ENCODE measurements around the gene ZNF28.
"Not testable (repeated sequence)": the region's sequence is repeated elsewhere in the genome, so short reads cannot be mapped to it uniquely, and the experiment has no call there.

The ZNF28 gene

DNA sequence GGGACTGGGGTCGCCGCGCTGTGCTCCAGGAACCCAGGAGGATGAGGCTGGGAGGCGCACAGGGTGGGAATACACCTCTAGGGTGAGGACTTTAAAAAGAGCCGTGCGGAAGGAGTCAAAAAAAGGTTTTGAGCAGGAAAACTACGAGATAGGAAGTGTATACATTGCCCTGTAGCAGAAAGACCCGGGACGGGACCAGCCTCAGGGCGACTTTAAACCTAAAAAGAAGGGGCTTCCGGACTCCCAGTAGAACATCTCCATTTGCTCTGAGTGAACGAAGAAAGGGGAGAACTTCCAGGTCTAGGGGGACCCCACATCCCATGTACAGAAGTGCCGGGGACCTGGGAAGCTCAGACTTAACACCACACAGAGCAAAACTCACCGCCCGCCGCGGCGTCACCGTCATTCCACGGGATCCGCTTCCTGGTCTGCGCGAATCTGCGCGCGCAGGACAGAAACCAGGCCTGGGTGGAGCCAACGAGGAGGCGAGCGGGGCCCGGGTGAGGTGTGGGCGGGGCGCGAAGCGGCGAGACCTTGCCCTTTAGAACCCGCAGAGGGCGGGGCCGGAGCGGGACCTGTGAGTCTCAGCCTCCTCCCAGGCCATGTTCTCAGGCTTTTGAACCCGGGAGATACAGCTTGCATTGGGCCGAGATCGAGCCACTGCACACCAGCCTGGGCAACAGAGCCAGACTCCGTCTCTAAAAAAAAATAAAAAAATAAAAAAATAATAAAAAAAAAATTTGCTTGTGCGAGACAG, at the start of gene ZNF28:
Gene ZNF28 (minus strand): TSS at position 430 of the 757 bp plus-strand sequence. CDS start 3,675 bp downstream, outside the sequence.
- POLR2A ChIA-PET; DNase-seq (ENCODE audit: extremely low spot score): not testable (repeated sequence)

DNA sequence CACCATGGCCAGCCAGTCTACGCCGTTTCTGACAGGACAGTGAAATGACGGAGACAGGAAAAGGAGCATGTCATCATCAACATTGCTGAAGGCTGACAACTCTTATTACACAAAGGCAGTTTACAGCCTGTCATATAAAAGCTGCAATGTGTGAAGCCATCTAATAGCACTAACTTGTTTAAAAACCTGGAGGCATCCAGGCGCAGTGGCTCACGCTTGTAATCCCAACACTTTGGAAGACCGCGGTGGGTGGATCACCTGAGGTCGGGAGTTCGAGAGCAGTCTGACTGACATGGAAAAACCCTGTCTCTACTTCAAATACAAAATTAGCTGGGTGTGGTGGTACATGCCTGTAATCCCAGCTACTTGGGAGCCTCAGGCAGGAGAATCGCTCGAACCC, 46.6 kb upstream of the ZNF28 start:
- DNase-seq (ENCODE audit: extremely low spot score); CTCF ChIA-PET; POLR2A ChIA-PET: not testable (repeated sequence)

More for the DNA sequence above, at the start of gene ZNF28:
- CTCF ChIA-PET = not testable (repeated sequence)

DNA sequence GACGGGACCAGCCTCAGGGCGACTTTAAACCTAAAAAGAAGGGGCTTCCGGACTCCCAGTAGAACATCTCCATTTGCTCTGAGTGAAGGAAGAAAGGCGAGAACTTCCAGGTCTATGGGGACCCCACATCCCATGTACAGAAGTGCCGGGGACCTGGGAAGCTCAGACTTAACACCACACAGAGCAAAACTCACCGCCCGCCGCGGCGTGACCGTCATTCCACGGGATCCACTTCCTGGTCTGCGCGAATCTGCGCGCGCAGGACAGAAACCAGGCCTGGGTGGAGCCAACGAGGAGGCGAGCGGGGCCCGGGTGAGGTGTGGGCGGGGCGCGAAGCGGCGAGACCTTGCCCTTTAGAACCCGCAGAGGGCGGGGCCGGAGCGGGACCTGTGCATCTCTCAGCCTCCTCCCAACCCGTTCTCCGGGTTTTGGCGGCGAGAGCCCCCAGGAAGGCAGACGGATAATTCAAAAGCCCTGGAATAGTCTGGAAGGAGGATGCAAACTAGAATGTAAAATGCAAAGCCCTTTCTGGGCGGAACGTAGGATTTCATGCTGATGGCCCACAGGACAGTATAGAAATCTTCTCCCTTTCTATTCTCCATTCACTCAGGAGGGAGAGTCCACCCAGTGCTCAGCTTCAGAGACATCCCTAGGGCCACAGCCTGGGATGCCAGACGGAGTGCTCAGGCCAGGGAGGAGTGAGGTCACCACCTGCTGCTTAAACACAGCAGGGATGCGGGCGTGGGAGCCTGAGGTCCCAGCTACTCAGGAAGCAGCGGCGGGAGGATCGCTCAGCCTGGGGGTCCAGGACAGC, 36.2 kb upstream of the ZNF28 start, which contains the start of gene ZNF468:
Gene ZNF468 (minus strand): TSS at position 242 of the 814 bp plus-strand sequence. CDS start 3,347 bp downstream, outside the sequence.
- peak; percentile 29 for DNase-seq (ENCODE audit: extremely low spot score)
- CTCF ChIA-PET, POLR2A ChIA-PET: not testable (repeated sequence)

DNA sequence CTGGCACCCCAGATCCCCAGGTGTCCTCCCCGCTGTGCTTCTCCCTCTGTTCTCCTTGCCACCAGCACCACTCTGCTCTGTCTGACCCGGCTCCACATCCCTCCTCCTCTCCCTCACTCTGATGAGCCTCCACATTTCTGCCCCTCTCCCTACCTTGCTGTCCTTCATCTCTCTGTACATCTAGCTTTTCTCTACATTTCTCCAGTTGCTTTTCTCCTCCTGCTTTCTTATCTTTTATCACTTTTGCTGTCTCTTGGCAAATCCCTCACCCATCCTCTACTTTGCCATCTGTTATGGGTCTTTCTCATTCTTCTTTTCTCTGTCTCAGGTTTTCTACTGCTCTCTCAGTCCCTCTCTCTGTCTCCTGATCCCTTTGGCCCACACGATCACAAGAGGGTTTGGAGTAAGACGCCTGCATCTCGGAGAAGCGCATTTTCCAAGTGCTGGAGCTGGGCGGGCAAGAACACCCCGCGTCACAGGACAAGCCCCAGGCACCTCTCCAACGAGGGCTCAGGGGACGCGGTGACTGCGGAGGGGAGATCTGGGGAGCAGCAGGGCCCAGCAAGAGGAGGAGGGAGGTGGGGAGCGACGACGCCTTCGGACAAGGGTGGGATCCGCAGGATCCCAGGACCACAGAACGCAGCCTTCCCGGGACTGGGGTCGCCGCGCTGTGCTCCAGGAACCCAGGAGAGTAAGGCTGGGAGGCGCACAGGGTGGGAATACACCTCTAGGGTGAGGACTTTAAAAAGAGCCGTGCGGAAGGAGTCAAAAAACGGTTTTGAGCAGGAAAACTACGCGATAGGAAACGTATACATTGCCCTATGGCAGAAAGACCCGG, 35.3 kb upstream of the ZNF28 start:
- POLR2A ChIA-PET; CTCF ChIA-PET; DNase-seq (ENCODE audit: extremely low spot score): not testable (repeated sequence)

DNA sequence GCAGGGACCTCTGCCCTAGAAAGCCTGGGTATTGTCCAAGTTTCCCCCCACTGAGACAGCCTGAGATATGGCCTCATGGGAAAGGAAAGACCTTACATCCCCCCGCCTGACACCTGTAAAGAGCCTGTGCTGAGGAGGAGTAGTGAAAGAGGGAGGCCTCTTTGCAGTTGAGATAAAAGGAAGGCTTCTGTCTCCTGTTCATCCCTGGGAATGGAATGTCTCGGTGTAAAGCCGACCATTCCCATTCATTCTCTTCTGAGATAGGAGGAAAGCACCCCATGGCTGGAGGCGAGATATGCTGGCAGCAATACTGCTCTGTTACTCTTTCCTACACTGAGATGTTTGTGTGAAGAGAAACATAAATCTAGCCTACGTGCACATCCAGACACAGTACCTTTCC, 25.9 kb upstream of the ZNF28 start:
- POLR2A ChIA-PET; CTCF ChIA-PET; DNase-seq (ENCODE audit: extremely low spot score): not testable (repeated sequence)

DNA sequence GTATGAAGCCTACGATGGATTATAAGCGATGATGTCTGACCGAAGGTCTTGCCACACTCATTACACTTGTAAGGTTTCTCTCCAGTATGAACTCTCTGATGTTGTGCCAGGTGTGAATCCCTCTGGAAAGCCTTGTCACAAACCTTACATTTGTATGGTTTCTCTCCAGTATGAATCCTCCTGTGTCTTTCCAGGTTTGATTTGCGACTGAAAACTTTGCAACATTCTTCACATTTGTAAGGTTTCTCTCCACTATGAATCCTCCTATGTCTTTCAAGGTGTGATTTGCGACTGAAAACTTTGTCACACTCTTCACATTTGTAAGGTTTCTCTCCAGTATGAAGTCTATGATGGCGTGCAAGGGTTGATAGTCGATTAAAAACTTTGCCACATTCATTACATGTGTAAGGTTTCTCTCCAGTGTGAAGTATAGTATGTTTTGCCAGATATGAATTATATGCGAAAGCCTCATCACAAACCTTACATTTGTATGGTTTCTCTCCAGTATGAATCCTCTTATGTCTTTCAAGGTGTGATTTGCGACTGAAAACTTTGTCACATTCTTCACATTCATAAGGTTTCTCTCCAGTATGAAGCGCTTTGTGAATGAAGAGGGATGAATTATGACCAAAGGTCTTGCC, 19.5 kb upstream of the ZNF28 start:
- POLR2A ChIA-PET; CTCF ChIA-PET; DNase-seq (ENCODE audit: extremely low spot score): not testable (repeated sequence)

DNA sequence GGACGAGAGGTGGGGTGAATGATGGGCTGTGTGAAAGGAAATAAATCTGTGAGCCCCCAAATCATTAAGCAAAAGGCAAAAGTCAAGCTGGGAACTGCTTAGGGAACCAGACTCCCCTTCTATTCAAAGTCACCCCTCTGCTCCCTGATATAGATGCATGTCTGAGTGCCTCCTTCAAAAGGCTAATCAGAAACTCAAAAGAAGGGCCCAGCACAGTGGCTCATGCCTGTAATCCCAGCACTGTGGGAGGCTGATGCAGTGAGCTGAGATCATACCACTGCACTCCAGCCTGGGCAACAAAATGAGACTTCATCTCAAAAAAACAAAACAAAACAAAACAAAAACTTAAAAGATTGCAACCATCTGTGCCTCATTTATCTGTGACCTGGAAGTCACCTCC, 12.9 kb upstream of the ZNF28 start:
- CTCF ChIA-PET; POLR2A ChIA-PET; DNase-seq (ENCODE audit: extremely low spot score): not testable (repeated sequence)

DNA sequence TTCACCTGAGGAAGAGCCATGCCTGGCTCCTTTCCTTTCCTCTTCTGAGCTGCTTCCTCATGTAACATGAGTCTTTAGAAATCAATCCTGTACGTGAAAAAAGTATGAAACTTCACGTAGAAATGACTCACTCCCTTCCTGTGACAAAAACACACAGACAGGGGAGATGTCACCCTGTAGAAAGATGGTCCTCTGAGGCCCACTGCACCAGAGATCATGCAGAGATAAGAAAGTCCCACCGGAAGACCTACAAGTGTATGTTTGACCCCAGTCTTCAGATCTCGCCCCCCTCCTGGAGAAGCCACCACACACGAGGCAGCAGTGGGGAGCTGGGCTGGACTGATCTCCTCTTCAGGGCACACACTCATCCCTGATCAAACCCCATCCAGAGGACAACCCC, 12.1 kb upstream of the ZNF28 start:
- CTCF ChIA-PET; POLR2A ChIA-PET; DNase-seq (ENCODE audit: extremely low spot score): not testable (repeated sequence)

DNA sequence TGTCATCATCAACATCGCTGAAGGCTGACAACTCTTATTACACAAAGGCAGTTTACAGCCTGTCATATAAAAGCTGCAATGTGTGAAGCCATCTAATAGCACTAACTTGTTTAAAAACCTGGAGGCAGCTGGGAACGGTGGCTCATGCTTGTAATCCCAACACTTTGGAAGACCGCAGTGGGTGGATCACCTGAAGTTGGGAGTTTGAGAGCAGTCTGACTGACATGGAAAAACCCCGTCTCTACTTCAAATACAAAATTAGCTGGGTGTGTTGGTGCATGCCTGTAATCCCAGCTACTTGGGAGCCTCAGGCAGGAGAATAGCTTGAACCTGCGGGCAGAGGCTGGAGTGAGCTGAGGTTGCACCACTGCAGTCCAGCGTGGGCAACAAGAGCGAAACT, 8.4 kb upstream of the ZNF28 start:
- DNase-seq (ENCODE audit: extremely low spot score); CTCF ChIA-PET; POLR2A ChIA-PET: not testable (repeated sequence)

DNA sequence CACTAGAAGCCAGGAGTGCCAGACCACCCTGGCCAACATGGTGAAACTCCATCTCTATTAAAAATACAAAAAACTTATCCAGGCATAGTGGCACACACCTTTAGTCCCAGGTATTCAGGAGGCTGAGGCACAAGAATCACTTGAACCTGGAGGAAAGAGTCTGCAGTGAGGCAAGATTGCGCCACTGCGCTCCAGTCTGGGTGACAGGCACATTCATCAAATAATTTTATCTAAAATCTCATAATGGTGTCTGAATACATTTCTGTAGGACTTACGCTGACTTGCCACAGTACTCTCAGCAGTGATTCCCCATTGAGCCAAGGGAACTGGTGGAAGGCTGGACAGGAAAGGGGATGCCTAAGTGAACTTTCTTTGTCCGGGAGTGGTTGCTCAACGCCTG, 4.3 kb upstream of the ZNF28 start:
- ChIA-PET CTCF (no interaction called here), POLR2A (no interaction called here)
- DNase-seq (ENCODE audit: extremely low spot score) = no peak
- no peak for TF ChIP-seq NFRKB (IDR thresholded peaks at IDR 0.05)
- no peak for TF ChIP-seq CTBP1 (IDR thresholded peaks at IDR 0.05; ENCODE audit: borderline replicate concordance)
- no peak for TF ChIP-seq ZNF384 (IDR thresholded peaks at IDR 0.05)
- no peak for TF ChIP-seq FOXA1 (IDR thresholded peaks at IDR 0.05)
- TF ChIP-seq LEF1 (IDR thresholded peaks at IDR 0.05; ENCODE audit: borderline replicate concordance) = no peak
- no peak for TF ChIP-seq BHLHE40 (IDR thresholded peaks at IDR 0.05; ENCODE audit: borderline replicate concordance)

DNA sequence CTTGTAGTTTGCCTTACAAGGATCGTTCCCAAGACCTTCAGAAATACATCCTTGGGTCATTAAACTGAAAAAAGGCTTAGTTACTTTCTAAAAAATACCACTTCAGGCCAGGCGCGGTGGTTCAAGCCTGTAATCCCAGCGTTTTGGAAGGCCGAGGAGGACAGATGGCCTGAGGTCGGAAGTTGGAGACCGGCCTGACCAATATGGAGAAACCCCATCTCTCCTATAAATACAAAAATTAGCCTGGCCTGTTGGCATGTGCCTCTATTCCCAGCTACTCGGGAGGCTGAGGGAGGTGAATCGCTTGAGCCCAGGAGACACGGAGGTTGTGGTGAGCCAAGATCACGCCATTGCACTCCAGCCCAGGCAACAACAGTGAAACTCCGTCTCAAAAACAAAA, 2.2 kb upstream of the ZNF28 start:
- ChIA-PET CTCF (no interaction called here), POLR2A (no interaction called here)
- TF ChIP-seq, protein P1, sequence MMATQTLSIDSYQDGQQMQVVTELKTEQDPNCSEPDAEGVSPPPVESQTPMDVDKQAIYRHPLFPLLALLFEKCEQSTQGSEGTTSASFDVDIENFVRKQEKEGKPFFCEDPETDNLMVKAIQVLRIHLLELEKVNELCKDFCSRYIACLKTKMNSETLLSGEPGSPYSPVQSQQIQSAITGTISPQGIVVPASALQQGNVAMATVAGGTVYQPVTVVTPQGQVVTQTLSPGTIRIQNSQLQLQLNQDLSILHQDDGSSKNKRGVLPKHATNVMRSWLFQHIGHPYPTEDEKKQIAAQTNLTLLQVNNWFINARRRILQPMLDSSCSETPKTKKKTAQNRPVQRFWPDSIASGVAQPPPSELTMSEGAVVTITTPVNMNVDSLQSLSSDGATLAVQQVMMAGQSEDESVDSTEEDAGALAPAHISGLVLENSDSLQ (IDR thresholded peaks at IDR 0.05) = no peak
- TF ChIP-seq LEF1 (IDR thresholded peaks at IDR 0.05; ENCODE audit: borderline replicate concordance) (no peak), ELF4 (IDR thresholded peaks at IDR 0.05) (no peak), CTBP1 (IDR thresholded peaks at IDR 0.05; ENCODE audit: borderline replicate concordance) (no peak), FOXM1 (IDR thresholded peaks at IDR 0.05; ENCODE audit: borderline replicate concordance) (no peak), TARDBP (IDR thresholded peaks at IDR 0.05) (no peak), FOXK2 (IDR thresholded peaks at IDR 0.05) (no peak), SUZ12 (IDR thresholded peaks at IDR 0.05) (no peak), ZNF384 (IDR thresholded peaks at IDR 0.05) (no peak), FOXA1 (IDR thresholded peaks at IDR 0.05) (no peak), ARNT (IDR thresholded peaks at IDR 0.05) (no peak), BHLHE40 (IDR thresholded peaks at IDR 0.05; ENCODE audit: borderline replicate concordance) (no peak), HDGF (IDR thresholded peaks at IDR 0.05; ENCODE audit: borderline replicate concordance) (no peak), NFRKB (IDR thresholded peaks at IDR 0.05) (no peak)
- no peak for DNase-seq (ENCODE audit: extremely low spot score)

DNA sequence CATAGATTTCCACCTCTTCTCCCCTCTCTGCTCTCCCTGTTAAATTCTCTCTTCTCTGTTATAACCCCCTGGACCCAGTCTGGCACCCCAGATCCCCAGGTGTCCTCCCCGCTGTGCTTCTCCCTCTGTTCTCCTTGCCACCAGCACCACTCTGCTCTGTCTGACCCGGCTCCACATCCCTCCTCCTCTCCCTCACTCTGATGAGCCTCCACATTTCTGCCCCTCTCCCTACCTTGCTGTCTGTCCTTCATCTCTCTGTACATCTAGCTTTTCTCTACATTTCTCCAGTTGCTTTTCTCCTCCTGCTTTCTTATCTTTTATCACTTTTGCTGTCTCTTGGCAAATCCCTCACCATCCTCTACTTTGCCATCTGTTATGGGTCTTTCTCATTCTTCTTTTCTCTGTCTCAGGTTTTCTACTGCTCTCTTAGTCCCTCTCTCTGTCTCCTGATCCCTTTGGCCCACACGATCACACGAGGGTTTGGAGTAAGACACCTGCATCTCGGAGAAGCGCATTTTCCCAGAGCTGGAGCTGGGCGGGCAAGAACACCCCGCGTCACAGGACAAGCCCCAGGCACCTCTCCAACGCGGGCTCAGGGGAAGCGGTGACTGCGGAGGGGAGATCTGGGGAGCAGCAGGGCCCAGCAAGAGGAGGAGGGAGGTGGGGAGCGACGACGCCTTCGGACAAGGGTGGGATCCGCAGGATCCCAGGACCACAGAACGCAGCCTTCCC, 795 bp downstream of the ZNF28 start:
- POLR2A ChIA-PET; CTCF ChIA-PET; DNase-seq (ENCODE audit: extremely low spot score): not testable (repeated sequence)

All from HEK293T (cell line).